Measurements from ENCODE around the gene XKR8.

- TF ChIP-seq CTCF (IDR thresholded peaks at IDR 0.05; ENCODE audit: poor library complexity, severe bottlenecking) = no peak
- TF ChIP-seq POLR2AphosphoS5 (IDR thresholded peaks at IDR 0.05) = no peak
- no peak for TF ChIP-seq REST (IDR thresholded peaks at IDR 0.05; ENCODE audit: borderline replicate concordance)
- no peak for TF ChIP-seq EZH2 (IDR thresholded peaks at IDR 0.05; ENCODE audit: borderline replicate concordance, insufficient read depth, low read length, poor library complexity, severe bottlenecking)
- TF ChIP-seq EP300 (conservative IDR thresholded peaks at IDR 0.05; ENCODE audit: poor library complexity, severe bottlenecking) = no peak
- TF ChIP-seq SMC3 (conservative IDR thresholded peaks at IDR 0.05; ENCODE audit: poor library complexity) = no peak
Observed at GRCh38 chr1:27990920-27991537, 31.3 kb downstream of the XKR8 start.
